ENCODE measurements around the gene GCHFR. TPM values are rescaled to one million over a fixed set of nuclear protein-coding genes. Genes with fewer than 3 reads are reported as not detected.

GCHFR gene
- polyA plus RNA-seq, 3 donors, result 19.1 to 46.7 (median 45.9) TPM

DNA sequence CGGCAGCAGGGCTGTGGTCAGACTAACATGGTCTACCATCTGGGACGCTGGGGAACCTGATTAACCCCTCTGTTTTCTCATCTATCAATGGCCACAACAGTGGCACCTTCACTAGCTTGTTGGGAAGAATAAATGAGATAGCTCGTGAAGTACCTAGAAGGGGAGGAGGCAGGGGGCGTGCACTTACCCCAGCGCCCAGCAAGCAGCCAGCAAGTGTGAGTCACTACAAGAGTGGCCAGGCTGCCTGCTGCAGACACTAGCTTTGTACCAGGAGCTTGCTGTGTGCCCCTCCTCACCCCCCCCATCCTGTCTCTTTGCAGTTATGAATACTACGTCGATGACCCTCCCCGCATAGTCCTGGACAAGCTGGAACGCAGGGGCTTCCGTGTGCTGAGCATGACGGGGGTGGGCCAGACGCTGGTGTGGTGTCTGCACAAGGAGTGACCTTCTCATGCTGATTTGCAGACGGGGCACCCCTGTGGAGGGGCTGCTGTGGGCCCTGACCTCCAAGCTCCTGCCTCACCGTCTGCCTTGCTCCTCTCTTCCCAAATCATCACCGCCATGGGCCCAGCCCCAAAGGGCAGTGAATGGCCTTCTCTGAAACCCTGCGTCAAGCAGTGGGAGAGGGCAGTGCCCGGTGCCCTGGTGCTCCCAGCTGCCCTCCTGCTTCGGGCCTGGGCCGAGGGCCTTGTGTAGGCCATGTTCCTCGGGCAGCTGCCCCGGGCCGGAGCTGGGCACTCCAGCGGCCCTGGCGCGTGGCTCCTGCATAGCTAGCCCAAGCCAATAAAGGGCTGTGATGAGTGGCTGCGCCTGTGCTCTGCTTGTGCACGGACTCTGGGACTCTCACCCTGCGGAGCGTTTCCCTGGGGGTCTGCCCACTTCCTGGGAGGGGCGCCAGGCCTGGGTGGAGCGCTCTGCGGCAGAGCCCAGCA lies 3.3 kb downstream of the GCHFR start:
- H3K27me3 Mint-ChIP-seq (ENCODE audit: low read depth in 3 of 3), result peaks cover 3 to 8% (median 6%) of the 10 kb centered on the region in 3 donors
- H3K4me3 Mint-ChIP-seq, result no peak overlapping the region
- no peak for DNase-seq
- H3K27me3 ChIP-seq (ENCODE audit: control insufficient read depth in 2 of 2, insufficient read depth in 2 of 2, low read length in 2 of 2), result no peaks in the 10 kb centered on the region
- H4K20me1 ChIP-seq (ENCODE audit: insufficient read depth, low read length), result no peaks in the 10 kb centered on the region
- no peaks in the 10 kb centered on the region for H3K9me3 Mint-ChIP-seq
- no peak overlapping the region for H3K27ac ChIP-seq (ENCODE audit: low read depth in 1 of 2, low read length in 2 of 2)
- intact Hi-C loops (cut with micrococcal nuclease), result loop anchor here in 1 of 2 donors (10.0 kb wide), 1 partner anchor 72 kb away; the partner anchor contains the start of gene RAD51
- H3K4me1 ChIP-seq (ENCODE audit: control insufficient read depth in 1 of 2, insufficient read depth in 2 of 2, low read length in 2 of 2), result peaks cover 53 to 61% of the 10 kb centered on the region in 2 donors
- H3K36me3 Mint-ChIP-seq, result peaks cover 23 to 40% of the 10 kb centered on the region in 2 donors
- H3K4me2 ChIP-seq (replicated peaks; ENCODE audit: extremely low read depth, low read length, poor library complexity, severe bottlenecking), result no peak overlapping the region
- H3K36me3 ChIP-seq (replicated peaks in 1 of 2; ENCODE audit: control insufficient read depth in 1 of 2, insufficient read depth in 2 of 2, low read length in 2 of 2), result peaks cover 16 to 34% of the 10 kb centered on the region in 2 donors
- TF ChIP-seq, protein P1, sequence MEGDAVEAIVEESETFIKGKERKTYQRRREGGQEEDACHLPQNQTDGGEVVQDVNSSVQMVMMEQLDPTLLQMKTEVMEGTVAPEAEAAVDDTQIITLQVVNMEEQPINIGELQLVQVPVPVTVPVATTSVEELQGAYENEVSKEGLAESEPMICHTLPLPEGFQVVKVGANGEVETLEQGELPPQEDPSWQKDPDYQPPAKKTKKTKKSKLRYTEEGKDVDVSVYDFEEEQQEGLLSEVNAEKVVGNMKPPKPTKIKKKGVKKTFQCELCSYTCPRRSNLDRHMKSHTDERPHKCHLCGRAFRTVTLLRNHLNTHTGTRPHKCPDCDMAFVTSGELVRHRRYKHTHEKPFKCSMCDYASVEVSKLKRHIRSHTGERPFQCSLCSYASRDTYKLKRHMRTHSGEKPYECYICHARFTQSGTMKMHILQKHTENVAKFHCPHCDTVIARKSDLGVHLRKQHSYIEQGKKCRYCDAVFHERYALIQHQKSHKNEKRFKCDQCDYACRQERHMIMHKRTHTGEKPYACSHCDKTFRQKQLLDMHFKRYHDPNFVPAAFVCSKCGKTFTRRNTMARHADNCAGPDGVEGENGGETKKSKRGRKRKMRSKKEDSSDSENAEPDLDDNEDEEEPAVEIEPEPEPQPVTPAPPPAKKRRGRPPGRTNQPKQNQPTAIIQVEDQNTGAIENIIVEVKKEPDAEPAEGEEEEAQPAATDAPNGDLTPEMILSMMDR (IDR thresholded peaks at IDR 0.05), result no peak
- H3K4me3 ChIP-seq (replicated peaks in 1 of 3; ENCODE audit: low read depth in 2 of 3, low read length in 3 of 3), result no peak overlapping the region
- H2AFZ ChIP-seq (ENCODE audit: insufficient read depth, low read depth, low read length, poor library complexity, severe bottlenecking), result no peak overlapping the region
- H3K27ac Mint-ChIP-seq, result peak overlapping the region in 1 of 7 donors; percentile 15
- H3K79me2 ChIP-seq (ENCODE audit: insufficient read depth, low read length), result no peaks in the 10 kb centered on the region
- 96% methylated on average over 21 of the region's 32 CpGs for WGBS (ENCODE audit: insufficient coverage)
- no peak overlapping the region for H3K9ac ChIP-seq (ENCODE audit: insufficient read depth, low read length, poor library complexity, severe bottlenecking)
- no peaks in the 10 kb centered on the region for H3K9me3 ChIP-seq (replicated peaks in 1 of 2; ENCODE audit: control insufficient read depth in 1 of 2, insufficient read depth in 1 of 2, low read length in 2 of 2)
- peaks cover 53% of the 10 kb centered on the region for H3K4me1 Mint-ChIP-seq

DNA sequence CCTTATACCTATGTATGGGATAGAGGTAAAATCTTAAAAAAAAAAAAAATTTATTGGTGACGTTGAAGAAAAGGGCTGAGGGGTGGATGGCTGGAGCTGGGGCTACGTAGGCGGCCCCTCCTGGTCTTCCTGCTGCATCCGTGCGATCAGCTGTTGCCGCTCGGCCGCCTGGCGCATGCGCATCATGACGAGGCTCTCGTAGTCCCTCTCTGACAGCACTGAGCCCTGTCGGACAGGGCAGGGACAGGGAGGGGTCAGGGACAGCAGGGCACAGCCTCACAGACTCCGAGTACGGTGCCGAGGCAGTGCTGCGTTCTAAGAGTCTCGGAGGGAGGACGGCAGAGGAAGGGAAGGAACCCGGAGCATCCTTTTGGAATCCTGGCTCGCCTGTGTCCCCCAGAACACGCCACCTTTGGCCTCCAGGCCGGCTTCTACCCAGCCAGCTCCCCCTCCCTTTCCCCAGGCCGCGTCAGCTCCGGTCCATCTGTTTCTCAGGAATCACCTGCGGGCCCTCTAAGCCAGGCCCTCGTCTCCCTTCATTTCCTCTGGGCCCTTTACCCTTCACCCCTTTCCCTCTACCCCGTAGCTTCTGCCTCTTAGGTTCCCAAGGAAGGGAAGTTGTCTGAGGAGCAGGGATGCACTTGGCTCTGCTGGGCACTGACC lies 4.1 kb downstream of the GCHFR start:
- H3K79me2 ChIP-seq (ENCODE audit: insufficient read depth, low read length), result no peaks in the 10 kb centered on the region
- peaks cover 21 to 42% of the 10 kb centered on the region in 2 donors for H3K36me3 ChIP-seq (replicated peaks in 1 of 2; ENCODE audit: control insufficient read depth in 1 of 2, insufficient read depth in 2 of 2, low read length in 2 of 2)
- DNase-seq, result no peak
- Mint-ChIP-seq H3K27ac (peak overlapping the region in 3 of 7 donors; percentile 60 to 71 (median 63)), H3K4me3 (no peak overlapping the region), H3K9me3 (no peaks in the 10 kb centered on the region), H3K27me3 (ENCODE audit: low read depth in 3 of 3) (peaks cover 0 to 3% (median 2%) of the 10 kb centered on the region in 3 donors), H3K36me3 (peaks cover 27 to 47% of the 10 kb centered on the region in 2 donors), H3K4me1 (peaks cover 47% of the 10 kb centered on the region)
- H3K27me3 ChIP-seq (ENCODE audit: control insufficient read depth in 2 of 2, insufficient read depth in 2 of 2, low read length in 2 of 2), result no peaks in the 10 kb centered on the region
- no peak overlapping the region for H2AFZ ChIP-seq (ENCODE audit: insufficient read depth, low read depth, low read length, poor library complexity, severe bottlenecking)
- H3K4me2 ChIP-seq (replicated peaks; ENCODE audit: extremely low read depth, low read length, poor library complexity, severe bottlenecking), result no peak overlapping the region
- H3K27ac ChIP-seq (ENCODE audit: low read depth in 1 of 2, low read length in 2 of 2), result peak overlapping the region in 1 of 2 donors; percentile 61
- H4K20me1 ChIP-seq (ENCODE audit: insufficient read depth, low read length), result no peaks in the 10 kb centered on the region
- intact Hi-C loops (cut with micrococcal nuclease), result loop anchor here in 1 of 2 donors (10.0 kb wide), 1 partner anchor 73 kb away; the partner anchor contains the start of gene RAD51
- no peak overlapping the region for H3K4me3 ChIP-seq (replicated peaks in 1 of 3; ENCODE audit: low read depth in 2 of 3, low read length in 3 of 3)
- H3K9ac ChIP-seq (ENCODE audit: insufficient read depth, low read length, poor library complexity, severe bottlenecking), result no peak overlapping the region
- no peaks in the 10 kb centered on the region for H3K9me3 ChIP-seq (replicated peaks in 1 of 2; ENCODE audit: control insufficient read depth in 1 of 2, insufficient read depth in 1 of 2, low read length in 2 of 2)
- TF ChIP-seq, protein P1 (IDR thresholded peaks at IDR 0.05), result no peak
- peaks cover 47 to 54% of the 10 kb centered on the region in 2 donors for H3K4me1 ChIP-seq (ENCODE audit: control insufficient read depth in 1 of 2, insufficient read depth in 2 of 2, low read length in 2 of 2)
- 96% methylated on average over 20 of the region's 29 CpGs for WGBS (ENCODE audit: insufficient coverage)
